Glutamatergic neuron (in vitro differentiated cells): Measurements from ENCODE around the gene CABLES2. TPM values are rescaled to one million over a fixed set of nuclear protein-coding genes. Genes with fewer than 3 reads are reported as not detected.
A peak's percentile ranks its signal among the peaks of the same experiment; 100 is the strongest.

ENCODE experiments used
- DNase-seq: peaks from one replicate; pipeline ENCODE4 v3.0.0; 2022
- H3K27ac Mint-ChIP-seq: one replicate; pipeline ENCODE4 v1.8.0; 2020; ENCODE audit warnings: mild to moderate bottlenecking, mixed read lengths, inconsistent platforms; ENCODE audit not compliant: unreplicated experiment
- H3K27me3 Mint-ChIP-seq: one replicate; pipeline ENCODE4 v1.8.0; 2020; ENCODE audit warnings: mild to moderate bottlenecking, moderate library complexity, mixed read lengths, inconsistent platforms; ENCODE audit not compliant: unreplicated experiment
- H3K36me3 Mint-ChIP-seq: one replicate; pipeline ENCODE4 v1.8.0; 2020; ENCODE audit warnings: mild to moderate bottlenecking, mixed read lengths, inconsistent platforms; ENCODE audit not compliant: unreplicated experiment
- H3K4me1 Mint-ChIP-seq: one replicate; pipeline ENCODE4 v1.8.0; 2020; ENCODE audit warnings: mild to moderate bottlenecking, low read depth, mixed read lengths, inconsistent platforms; ENCODE audit not compliant: unreplicated experiment
- H3K4me3 Mint-ChIP-seq: one replicate; pipeline ENCODE4 v1.8.0; 2020; ENCODE audit warnings: mild to moderate bottlenecking, mixed read lengths, inconsistent platforms; ENCODE audit not compliant: unreplicated experiment
- H3K9me3 Mint-ChIP-seq: one replicate; pipeline ENCODE4 v1.8.0; 2020; ENCODE audit warnings: mild to moderate bottlenecking, moderate library complexity, mixed read lengths, inconsistent platforms; ENCODE audit not compliant: unreplicated experiment
- total RNA-seq: library from RNA; stranded (reverse); fragmentation: NEBNext Ultra II Directional; extraction: Animal tissue kit (Norgen Biotek cat#: 25700); gene quantifications from one replicate; pipeline ENCODE4 v1.2.1, GENCODE V29; 2021; ENCODE audit not compliant: unreplicated experiment
- TF ChIP-seq, protein P1 (sequence below): fragments of 200-600 bp; sonication (generic); IDR thresholded peaks from one replicate; pipeline ENCODE4 v1.5.0; 2021; ENCODE audit not compliant: partially characterized antibody, unreplicated experiment

The CABLES2 gene
- total RNA-seq, 1 donor from 2014 or later = 25.3 TPM

DNA sequence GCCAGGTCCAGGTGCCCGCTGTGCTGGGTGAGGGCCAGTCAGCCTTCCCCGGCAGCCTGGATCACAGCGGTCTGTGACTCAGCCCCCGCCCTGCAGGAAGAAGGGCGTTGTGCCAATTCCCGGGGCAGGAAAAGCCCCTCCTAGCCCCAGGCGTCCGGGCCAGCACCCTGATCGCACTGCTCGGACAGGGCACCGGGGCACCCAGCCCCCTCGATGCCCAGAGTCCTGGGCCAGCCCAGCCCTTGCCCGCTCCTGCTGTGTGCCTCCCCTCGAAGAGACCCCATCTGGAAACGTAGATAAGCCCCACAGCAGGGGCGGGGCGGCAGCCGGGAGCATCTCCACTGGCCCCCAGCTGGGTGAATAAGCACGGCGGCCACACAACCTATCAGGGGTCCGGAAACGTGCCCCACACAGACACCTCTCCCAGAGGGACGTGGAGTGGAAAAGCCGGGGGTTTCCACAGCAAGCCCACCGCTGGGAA, 49.9 kb downstream of the CABLES2 start:
- DNase-seq = peak; percentile 31
- Mint-ChIP-seq H3K36me3 (no peaks in the 10 kb centered on the region), H3K27me3 (peaks cover 10% of the 10 kb centered on the region), H3K27ac (no peak overlapping the region), H3K4me3 (peak overlapping the region; percentile 46), H3K9me3 (peaks cover 8% of the 10 kb centered on the region), H3K4me1 (peaks cover 8% of the 10 kb centered on the region)
- TF ChIP-seq, protein P1, sequence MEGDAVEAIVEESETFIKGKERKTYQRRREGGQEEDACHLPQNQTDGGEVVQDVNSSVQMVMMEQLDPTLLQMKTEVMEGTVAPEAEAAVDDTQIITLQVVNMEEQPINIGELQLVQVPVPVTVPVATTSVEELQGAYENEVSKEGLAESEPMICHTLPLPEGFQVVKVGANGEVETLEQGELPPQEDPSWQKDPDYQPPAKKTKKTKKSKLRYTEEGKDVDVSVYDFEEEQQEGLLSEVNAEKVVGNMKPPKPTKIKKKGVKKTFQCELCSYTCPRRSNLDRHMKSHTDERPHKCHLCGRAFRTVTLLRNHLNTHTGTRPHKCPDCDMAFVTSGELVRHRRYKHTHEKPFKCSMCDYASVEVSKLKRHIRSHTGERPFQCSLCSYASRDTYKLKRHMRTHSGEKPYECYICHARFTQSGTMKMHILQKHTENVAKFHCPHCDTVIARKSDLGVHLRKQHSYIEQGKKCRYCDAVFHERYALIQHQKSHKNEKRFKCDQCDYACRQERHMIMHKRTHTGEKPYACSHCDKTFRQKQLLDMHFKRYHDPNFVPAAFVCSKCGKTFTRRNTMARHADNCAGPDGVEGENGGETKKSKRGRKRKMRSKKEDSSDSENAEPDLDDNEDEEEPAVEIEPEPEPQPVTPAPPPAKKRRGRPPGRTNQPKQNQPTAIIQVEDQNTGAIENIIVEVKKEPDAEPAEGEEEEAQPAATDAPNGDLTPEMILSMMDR = no peak

DNA sequence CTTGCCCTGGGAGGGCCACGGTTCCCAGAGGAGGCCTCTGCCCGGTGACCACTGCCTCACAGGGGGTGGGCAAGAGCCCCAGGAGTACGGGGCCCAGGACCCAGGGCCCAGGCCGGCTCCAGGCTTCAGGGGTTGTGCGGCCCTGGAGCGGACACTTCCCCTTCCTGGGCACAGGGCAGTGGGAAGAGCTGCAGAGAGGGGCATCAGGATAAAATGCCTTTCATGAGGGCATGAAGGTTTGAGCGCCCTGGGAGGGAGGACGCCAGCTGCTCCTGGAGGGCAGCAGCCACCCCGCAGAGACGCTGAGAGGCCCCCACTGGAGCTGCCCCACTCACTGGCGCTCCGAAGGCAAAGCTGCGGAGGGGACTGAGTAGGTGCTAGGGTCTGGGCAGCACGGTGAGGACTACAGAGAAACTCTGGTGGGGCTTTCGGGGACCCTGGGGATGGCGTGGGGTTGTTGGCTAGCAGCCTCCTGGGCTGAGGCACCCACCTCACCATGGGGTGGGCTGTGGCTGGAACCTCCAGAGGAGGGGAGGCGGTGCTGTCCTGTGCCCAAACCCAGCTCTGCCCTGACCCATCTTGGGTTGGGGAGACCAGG, 50.4 kb downstream of the CABLES2 start:
- peak overlapping the region; percentile 59 for H3K27ac Mint-ChIP-seq
- H3K36me3 Mint-ChIP-seq = no peaks in the 10 kb centered on the region
- TF ChIP-seq, protein P1 = no peak
- peaks cover 8% of the 10 kb centered on the region for H3K4me1 Mint-ChIP-seq
- H3K9me3 Mint-ChIP-seq = peaks cover 8% of the 10 kb centered on the region
- DNase-seq = peak; percentile 27
- H3K4me3 Mint-ChIP-seq = no peak overlapping the region
- H3K27me3 Mint-ChIP-seq = peaks cover 10% of the 10 kb centered on the region

DNA sequence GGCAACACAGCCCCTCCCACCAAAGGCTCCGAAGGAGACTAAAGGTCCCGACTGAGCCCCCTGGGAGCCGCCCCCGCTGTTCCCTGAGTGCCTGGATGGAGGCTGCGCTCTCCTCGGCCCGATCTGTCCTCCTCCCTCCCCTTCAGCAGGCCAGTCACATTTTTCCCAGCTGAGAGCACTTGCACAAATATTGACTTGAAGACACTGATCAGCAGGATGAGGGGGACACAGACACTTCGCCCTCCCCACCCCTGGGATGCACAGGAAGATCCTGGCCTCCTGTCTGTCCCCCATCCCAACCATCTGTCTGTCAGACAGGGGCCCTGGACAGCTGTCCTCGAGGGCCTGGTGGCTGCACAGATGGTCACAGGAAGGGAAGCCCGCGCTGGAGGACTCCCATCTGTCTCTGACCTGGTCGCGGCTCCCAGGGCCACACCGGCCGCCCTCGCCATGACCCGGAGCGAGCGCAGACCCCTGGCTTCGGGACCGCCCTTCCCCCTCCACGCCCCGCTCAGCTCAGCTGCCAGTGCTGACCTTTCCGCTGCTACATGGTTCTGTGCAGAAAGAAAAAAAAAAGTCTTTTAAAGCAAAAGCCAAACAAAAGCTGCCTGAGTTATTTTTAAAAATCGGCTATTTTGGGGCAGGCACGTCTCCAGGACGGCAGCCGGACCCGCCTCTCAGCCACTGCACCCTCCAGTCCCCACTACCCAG, 51.1 kb downstream of the CABLES2 start:
- Mint-ChIP-seq H3K36me3 (no peaks in the 10 kb centered on the region), H3K27ac (peak overlapping the region; percentile 98), H3K9me3 (peaks cover 8% of the 10 kb centered on the region), H3K4me3 (peak overlapping the region; percentile 57), H3K27me3 (peaks cover 10% of the 10 kb centered on the region), H3K4me1 (peaks cover 8% of the 10 kb centered on the region)
- peak; percentile 91 for DNase-seq
- TF ChIP-seq, protein P1 = no peak

DNA sequence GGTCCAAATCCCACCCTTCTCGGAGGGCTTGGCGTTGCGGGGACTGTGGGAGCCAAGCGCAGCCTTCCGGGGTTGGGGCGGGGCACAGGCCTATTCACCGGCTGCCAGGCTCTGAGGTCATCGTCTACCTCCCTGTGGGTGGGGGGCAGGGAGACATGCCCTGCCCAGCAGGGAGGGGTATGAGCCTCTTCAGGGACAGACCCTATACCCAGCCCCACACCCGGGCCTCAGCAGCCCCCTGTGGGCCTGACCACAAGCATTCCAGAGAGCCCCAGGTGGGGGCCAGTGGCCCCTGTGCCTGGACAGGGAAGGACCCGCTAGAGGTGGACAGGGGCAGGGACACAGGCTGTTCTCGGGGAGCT, 51.6 kb downstream of the CABLES2 start:
- peaks cover 8% of the 10 kb centered on the region for H3K9me3 Mint-ChIP-seq
- H3K36me3 Mint-ChIP-seq = no peaks in the 10 kb centered on the region
- H3K4me3 Mint-ChIP-seq = peak overlapping the region; percentile 57
- TF ChIP-seq, protein P1 = no peak
- H3K27ac Mint-ChIP-seq = peak overlapping the region; percentile 98
- peak; percentile 71 for DNase-seq
- peaks cover 8% of the 10 kb centered on the region for H3K4me1 Mint-ChIP-seq
- peaks cover 10% of the 10 kb centered on the region for H3K27me3 Mint-ChIP-seq

DNA sequence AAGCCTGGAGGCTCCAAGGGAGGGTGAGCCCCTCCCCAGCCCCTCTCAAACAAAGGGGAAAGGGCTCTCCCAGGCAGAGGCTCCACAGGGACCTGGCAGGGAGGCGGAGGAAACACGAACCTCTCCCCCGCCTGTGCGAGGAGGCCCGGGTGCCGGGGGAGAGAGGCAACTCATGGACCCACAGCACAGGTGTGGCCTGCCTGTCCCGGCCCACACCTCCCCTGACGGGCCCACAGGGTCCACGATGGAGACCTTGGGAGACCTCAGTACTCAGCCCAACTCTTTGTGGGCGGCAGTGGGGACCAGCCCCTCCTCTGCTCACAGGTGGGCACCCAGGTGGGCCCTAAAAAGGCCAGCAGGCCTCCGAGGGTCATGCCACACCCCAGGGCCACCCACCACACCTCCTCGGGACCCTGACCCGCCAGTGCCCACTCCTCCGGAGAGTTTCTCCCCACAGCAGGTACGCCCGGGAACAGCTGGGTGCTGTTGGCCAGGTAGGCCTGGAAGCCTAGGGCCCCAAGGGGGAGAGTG, 52.2 kb downstream of the CABLES2 start:
- H3K4me3 Mint-ChIP-seq = no peak overlapping the region
- H3K4me1 Mint-ChIP-seq = peaks cover 8% of the 10 kb centered on the region
- DNase-seq = peak; percentile 38
- H3K27ac Mint-ChIP-seq = peak overlapping the region; percentile 98
- H3K27me3 Mint-ChIP-seq = peaks cover 10% of the 10 kb centered on the region
- TF ChIP-seq, protein P1 = no peak
- H3K9me3 Mint-ChIP-seq = peaks cover 8% of the 10 kb centered on the region
- H3K36me3 Mint-ChIP-seq = no peaks in the 10 kb centered on the region
